GM19395 (cell line): ENCODE results near the gene RPAP3.

Experiments used
- ATAC-seq: cut with Tn5 transposase; IDR thresholded peaks from one replicate; pipeline ENCODE4 v1.9.1; 2021; ENCODE audit warnings: mild to moderate bottlenecking, moderate library complexity; ENCODE audit not compliant: unreplicated experiment

Gene RPAP3

DNA sequence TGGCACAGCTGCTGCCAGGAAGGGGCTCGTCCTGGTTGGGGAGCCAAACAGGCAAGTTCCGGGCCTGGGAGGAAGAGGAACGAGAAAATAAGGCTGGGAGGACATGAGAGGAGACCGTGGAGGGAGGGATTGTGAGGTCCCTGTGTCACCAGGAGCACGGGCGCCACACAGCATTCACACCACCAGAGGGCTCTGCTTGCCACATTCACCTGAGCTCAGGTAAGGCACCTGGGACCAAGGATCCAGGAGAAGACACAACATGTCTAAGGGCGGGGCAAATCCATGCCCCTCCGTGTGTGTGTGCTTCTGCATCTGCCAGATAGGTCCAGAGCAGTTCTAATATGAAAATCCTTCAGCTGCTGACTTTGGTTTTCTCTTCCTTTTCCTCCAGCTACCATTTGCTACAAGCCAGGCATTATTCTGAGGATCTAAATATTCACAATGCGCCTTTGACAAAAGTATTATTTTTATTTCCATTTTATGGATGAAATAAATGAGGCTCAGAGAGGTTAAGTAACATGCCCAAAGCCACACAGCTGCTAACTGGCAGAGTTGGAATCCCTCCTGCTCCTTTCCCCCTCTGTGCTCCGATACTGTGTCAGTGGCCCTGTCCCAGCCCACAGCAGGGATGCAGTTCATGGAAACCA is 38.3 kb upstream of the RPAP3 start:
- ATAC-seq = no peak

- ATAC-seq = no peak
These were observed 37.6 kb upstream of the RPAP3 start for GRCh38 chr12:47743311-47743860.

DNA sequence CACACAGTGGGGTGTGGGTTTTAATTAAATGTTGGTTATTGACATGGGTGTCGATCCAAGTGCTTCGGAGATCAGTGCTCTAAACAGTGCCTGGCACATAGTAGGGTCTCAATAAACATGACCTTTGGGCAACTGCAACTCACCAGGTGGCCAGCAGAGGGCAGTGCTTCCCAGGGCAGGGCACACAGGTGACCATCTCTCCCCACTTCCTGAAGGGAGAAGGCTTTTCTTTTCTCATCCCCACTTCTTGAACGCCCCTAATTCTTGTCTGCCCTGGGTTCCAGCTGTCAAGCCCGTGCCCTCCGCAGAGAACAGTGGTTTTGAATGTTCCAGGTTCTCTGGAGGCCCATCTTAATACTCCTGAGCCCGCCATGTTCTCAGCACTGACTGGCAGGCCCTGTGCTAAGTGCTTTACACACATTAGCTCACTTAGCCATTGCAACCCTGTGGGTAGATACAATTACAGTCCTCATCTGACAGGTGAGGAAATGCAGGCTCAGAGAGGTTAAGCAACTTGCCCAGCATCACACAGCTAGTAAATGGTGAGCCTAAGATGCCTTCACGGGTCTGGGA is 36.5 kb upstream of the RPAP3 start:
- no peak for ATAC-seq

- no peak for ATAC-seq
These were observed 35.5 kb upstream of the RPAP3 start for GRCh38 chr12:47741340-47741703.

DNA sequence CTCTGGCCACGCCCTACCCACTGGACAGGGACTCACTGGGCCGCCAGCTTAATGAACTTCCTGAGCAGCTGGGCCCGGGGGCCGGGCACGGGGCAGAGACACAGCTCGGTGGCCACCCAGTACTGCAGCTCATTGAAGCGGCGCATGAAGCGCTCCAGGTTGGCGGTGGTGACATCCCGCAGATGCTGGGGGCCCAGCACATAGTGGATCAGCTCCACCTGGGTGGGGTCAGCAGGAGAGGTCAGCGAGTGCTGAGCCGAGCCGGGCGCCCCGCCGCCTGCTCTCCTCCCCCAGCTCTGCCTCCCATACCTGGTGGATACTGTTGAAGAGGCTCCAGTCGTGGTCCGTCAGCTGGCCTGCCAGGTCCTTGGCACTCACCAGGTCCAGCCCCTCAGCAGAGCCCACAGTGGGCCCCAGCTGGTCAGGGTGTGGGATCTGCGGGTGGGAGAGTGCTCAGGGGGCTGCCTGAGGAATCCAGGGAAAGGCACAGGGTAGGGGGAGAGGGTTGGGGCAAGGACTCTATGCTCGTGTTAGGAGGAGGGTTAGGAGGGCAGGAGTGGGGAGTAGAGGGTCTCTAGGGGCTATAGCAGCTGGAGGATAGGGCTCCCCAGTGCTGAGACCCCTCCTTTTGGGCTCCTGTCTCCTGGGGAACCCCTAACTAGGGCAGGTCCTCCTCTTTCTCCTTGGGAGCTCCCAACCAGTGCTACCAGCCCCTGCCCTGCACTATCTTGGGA is 34.9 kb upstream of the RPAP3 start:
- ATAC-seq = peak; percentile 34

- ATAC-seq = peak; percentile 65
These were observed 34.1 kb upstream of the RPAP3 start for GRCh38 chr12:47739979-47740378.

GRCh38 chr12:47739297-47739696 is 33.5 kb upstream of the RPAP3 start:
- no peak for ATAC-seq

DNA sequence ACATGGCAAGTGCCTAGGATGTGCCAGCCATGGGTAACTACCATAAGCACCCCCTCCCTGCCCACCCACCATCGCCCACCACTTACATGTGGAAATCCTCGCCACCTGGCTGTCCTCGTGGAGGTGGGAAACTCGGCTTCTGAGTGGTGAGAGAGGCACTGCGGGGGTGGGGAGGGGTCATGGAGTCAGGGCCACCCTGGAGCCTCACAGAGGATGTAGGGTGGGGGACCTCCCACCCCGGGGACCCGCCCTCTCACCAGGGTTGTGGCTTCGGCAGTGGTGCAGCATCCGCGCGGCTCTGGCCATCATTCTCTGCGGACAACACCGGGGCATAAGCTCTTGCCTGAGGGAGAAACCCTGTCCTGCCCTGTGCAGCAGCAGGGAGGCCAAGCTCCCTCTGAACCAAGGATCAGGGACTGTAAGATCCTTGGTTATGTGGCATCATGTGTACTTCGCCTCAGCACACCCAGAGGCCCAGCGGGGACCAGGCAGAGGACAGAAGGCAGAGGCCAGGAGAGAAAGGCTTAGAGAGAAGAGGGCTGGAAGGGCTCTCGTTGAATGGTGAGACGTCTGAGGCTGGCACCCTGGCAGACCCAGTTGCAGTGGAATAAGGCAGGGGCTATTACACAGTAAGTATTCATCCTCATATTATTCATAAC is 32.2 kb upstream of the RPAP3 start:
- no peak for ATAC-seq

DNA sequence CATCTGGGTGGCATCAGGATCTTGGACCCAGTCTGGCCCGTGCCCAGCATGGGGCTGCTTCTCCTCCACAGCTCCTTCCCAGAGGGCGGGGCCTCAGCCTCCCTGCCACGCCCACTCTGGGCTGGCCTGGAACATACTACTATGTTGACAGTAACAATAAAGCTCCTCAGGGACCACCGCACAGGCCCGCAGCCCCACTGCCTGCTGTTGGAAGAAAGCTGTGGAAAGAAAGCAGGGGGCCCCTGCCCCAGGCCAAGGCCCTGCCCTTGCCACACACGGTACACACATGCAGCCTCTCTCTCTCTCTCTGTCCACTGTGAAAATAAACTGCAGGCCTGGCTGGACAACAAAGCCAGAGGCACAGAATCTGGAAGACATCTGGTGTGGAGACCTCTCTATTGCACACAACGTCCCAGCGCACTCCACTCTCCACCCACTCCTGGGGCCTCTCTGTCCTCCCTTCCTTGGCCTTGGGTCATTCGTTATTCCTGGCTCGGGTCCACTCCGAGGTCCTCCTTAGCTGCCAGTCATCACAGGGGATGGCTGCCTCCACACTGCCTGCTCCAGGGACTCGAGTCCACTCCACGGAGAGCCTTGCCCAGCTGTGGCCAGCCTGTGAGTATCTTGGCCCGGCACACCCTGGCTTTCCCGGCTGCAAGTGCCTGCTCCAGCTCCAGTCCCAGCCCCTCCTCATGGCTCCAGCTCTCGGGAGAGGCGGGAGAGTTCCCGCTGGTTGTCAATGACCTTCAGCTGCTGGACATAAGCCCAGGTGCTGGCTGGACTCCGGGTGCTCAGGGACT is 31.2 kb upstream of the RPAP3 start:
- no peak for ATAC-seq

- no peak for ATAC-seq
These were observed 30.4 kb upstream of the RPAP3 start for GRCh38 chr12:47736216-47736615.

DNA sequence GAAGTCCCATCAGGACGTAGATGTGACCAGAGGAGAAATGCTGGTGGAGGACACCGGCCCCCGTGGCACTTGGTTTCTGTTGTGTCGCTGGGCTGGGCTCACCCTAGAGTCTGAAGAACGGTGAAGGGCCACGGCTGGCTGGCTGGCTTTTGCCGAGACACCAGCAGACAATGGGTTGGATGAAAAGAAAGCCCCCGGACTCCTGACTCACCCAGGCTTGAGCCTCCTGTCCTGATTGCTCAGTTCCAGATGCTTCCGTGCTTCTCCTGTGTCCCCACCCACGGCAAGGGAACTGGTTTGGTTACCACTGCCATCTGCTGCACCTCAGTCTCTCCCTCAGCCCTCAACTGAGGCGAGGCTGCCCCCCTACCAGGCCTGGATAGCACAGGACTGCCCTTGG is 29.8 kb upstream of the RPAP3 start:
- ATAC-seq = no peak

- no peak for ATAC-seq
These were observed 29.1 kb upstream of the RPAP3 start for GRCh38 chr12:47734725-47735480.

DNA sequence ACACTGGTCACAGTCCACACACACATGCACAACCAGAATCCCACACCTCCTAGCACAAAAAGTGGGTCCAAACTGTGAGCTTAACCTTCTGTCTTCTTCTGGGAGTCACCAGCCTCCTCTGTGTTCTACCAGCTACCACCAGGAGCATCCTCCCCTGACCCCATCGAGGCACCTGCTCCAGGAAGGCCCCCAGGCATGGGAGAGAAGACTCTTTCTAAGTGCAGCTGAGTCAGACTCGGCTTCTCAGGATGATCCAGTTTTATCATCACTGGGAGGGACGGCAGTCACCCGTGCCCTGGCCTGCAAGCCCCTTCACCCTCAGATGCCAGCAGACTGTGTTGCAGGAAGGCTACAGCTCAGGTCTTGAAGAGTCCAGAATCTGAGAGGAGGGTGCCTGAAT is 27.3 kb upstream of the RPAP3 start:
- no peak for ATAC-seq

DNA sequence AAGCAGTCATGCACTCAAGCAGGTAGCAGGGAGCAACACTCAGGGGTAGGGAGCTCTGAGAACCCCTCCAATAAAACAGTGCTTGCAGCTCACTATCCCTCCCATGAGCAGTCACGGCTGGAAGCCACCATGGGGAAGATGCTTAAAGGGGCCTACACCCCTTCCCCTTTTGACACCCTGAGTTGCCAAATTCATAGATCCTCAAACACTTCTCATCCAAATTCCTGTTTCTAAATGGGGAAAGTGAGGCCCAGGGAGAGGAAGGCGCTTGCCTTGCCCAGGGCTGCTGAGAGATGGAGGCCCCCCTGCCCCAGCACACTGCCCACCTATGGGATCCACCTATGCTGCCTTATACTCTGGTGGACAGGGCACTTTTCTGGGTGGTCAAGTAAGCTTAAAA is 26.7 kb upstream of the RPAP3 start:
- ATAC-seq = no peak

GRCh38 chr12:47731723-47732122 is 25.9 kb upstream of the RPAP3 start:
- no peak for ATAC-seq

- no peak for ATAC-seq
These were observed 24.5 kb upstream of the RPAP3 start for GRCh38 chr12:47730341-47730744.

DNA sequence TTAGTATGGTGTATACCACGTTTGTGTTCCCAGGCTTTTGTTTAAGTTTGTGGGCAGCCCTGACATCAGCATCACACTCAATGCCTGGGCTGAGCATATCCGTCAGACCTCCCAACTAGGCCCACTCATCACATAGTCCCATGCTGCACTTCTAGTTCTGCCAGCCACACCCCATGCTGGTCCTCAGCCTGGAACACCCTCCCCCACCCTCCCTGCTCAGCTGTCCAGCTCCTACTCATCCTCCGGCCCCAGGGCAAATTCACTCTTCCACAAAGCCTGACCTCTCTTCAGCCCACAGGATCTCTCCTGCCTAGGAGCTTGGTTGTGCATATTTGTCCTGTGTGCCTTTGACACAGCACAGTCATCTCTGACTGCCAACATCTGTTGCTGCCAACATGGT is 23.4 kb upstream of the RPAP3 start:
- no peak for ATAC-seq

DNA sequence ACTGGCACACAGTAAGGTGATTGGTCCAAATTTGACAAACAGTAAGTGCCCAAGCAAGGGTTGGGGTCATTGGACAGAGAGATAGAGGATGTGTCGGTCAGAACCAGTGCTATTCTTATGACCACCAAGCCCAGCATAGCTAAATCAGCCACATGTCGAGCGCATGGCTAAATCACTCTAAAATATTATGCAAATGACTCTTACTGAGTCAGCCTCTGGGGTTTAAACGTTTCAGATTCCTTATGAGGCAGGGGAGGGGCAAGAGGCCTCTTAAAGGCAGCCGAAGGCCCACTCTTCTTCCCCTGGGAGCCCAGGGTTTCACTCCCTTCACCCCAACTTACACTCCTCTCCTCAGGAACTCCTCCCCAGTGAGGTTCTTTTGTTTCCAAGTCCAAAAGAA is 20.1 kb upstream of the RPAP3 start:
- peak; percentile 90 for ATAC-seq

DNA sequence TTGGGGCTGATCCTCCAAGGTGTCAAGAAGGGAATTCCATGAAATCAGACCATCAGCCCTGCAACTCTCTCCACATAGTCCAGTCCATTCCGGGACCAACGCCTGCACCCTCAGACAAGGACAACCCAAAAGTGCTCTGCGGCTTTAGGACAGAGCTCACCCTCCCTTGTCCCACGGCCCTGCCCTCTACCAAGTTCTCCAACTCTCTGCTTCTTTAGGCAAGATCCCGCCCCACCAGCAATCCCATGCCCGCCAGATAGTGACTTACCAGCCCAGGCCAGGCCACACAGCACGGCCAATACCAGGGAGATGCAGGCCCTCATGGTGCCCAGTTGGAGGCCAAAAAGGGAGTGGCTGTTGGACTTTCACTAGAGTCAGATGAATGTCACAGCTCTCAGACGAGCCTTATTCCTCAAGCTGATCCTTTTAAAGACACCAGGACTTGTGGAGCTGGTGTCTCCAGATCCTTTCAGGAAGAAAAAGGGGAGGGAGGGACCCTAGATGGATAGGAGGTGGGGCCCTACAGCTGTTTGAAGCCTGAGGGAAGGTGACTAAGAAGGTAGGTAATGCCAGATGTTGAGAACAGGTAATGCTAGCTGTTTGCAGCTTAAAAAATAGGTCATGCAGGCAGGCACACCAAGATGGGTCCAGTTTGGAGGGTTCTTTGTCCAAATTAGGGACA is 19.4 kb upstream of the RPAP3 start, which contains the start of gene ENDOU:
ENDOU (minus strand) TSS at position 400 of the 682 bp plus-strand sequence; CDS start at position 323, 77 bp downstream.
- no peak for ATAC-seq
